Fibroblast of lung (primary cell): ENCODE data around the gene SMC1A.

Source experiments
- CTCF ChIP-seq, 2 donors: IDR thresholded peaks in 1 of 2; conservative IDR thresholded peaks in 1 of 2; 1 replicate in 1 of 2; 2 replicates in 1 of 2; pipeline ENCODE4 v1.5.1; 2011 to 2012; ENCODE audit warnings: low read length in 2 of 2, control low read depth in 1 of 2, inconsistent platforms in 1 of 2, low read depth in 1 of 2, mild to moderate bottlenecking in 1 of 2
- EZH2 ChIP-seq: IDR thresholded peaks from 2 replicates; pipeline ENCODE4 v1.5.1; 2012; ENCODE audit warnings: low read length, control low read depth, mild to moderate bottlenecking; ENCODE audit errors: missing control alignments

- TF ChIP-seq EZH2, result no peak
- TF ChIP-seq CTCF (conservative IDR thresholded peaks at IDR 0.05 in 1 of 2, IDR thresholded peaks at IDR 0.05 in 1 of 2; ENCODE audit: low read depth in 1 of 2, low read length in 2 of 2), result no peak
Measured at GRCh38 chrX:53374222-53374820, 48.1 kb downstream of the SMC1A start.
